Right atrium auricular region (tissue), 2 donors: ENCODE results near the gene YRDC. TPM values are rescaled to one million over a fixed set of nuclear protein-coding genes. Genes with fewer than 3 reads are reported as not detected.

Experiments used
- DNase-seq: peaks from one replicate; pipeline ENCODE4 v3.0.0-alpha.2; 2019; ENCODE audit warnings: low spot score
- H3K27ac ChIP-seq, 2 donors: fragments of 200-600 bp; sonication (generic); 1 replicate in 1 of 2; 2 replicates in 1 of 2; pipeline ENCODE4 v1.5.1; 2016 to 2019
- H3K27me3 ChIP-seq, 2 donors: fragments of 200-600 bp; sonication (generic); one replicate each; pipeline versions ENCODE4 v1.5.1 to v1.6.0; 2017 to 2019
- H3K36me3 ChIP-seq: fragments of 200-600 bp; sonication (generic); one replicate; pipeline ENCODE4 v1.5.1; 2016
- H3K4me1 ChIP-seq, 2 donors: fragments of 200-600 bp; sonication (generic); one replicate each; pipeline versions ENCODE4 v1.5.1 to v1.6.0; 2017 to 2019
- H3K4me3 ChIP-seq, 2 donors: fragments of 200-600 bp; sonication (generic); 1 replicate in 1 of 2; 2 replicates in 1 of 2; pipeline ENCODE4 v1.5.1; 2017 to 2019; ENCODE audit warnings: mild to moderate bottlenecking in 1 of 2, moderate library complexity in 1 of 2
- H3K9me3 ChIP-seq, 2 donors: fragments of 200-600 bp; sonication (generic); one replicate each; pipeline ENCODE4 v1.5.1; 2019
- total RNA-seq, 2 donors: library from RNA; depleted of rRNA; stranded (reverse); fragments of >200 nt; gene quantifications; one replicate each; pipeline ENCODE4 v1.1.0, GENCODE V29; 2016
- TF ChIP-seq, protein P1 (sequence below), 2 donors: fragments of 200-600 bp; sonication (generic); IDR thresholded peaks; one replicate each; pipeline ENCODE4 v1.5.1; 2019; ENCODE audit warnings: antibody characterized with exemption in 2 of 2

Gene YRDC
- total RNA-seq, 2 donors from 2014 or later, result 6.1 to 8.6 TPM

DNA sequence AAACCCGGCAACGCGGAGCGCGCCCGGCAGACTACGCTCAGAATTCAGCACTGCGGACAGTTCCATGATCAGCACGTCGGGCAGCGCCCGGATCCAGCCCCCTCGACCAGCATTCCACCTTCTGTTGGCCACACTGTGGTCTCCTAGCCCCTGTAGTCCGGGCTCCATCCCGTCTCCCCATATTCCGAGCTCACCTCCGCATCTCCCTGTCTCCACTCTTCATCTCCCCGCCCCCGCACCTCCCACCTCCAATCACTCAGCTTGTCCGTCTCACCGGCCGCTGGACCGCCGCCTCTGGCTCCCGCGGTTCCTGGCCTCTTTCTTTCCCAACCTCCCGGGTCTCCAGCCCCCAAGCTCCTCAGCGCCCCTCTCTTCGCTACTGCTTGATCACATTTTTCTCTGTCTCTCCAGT, 43.6 kb downstream of the YRDC start:
- peaks cover 3 to 27% of the 10 kb centered on the region in 2 donors for H3K27me3 ChIP-seq
- DNase-seq, result no peak

DNA sequence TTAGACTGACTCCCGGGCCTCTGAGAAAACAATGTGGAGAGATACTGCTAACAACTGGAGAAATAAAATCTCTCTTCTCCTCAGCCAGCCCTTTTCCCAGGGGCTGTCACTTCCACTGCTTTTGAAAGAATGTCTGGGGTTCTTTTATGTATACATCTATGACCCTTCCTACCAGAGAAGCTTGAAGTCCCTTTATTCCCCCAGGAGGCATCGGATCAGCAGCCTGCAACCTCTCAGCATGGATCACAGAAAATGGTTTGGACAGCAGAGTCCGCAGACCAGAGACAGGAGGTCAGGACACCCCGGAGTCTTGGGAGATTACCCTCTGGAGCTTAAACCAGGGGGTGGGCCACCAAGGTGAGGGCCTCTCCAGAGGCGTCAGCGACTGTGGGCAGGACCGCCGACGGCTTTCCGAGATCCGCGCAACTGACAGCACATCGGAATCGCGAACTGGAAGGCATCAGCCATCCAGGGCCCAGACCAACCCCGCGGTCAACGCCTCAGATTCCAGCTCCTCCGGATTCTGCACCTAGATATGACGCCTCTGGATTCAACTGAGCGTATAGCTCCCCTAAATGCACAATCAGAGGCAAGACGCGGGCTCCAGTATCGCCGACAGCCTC, 44.1 kb downstream of the YRDC start:
- peaks cover 0 to 4% of the 10 kb centered on the region in 2 donors for H3K4me1 ChIP-seq
- no peak for DNase-seq
- H3K4me3 ChIP-seq, result no peak overlapping the region
- H3K36me3 ChIP-seq, result no peaks in the 10 kb centered on the region
- TF ChIP-seq, protein P1, sequence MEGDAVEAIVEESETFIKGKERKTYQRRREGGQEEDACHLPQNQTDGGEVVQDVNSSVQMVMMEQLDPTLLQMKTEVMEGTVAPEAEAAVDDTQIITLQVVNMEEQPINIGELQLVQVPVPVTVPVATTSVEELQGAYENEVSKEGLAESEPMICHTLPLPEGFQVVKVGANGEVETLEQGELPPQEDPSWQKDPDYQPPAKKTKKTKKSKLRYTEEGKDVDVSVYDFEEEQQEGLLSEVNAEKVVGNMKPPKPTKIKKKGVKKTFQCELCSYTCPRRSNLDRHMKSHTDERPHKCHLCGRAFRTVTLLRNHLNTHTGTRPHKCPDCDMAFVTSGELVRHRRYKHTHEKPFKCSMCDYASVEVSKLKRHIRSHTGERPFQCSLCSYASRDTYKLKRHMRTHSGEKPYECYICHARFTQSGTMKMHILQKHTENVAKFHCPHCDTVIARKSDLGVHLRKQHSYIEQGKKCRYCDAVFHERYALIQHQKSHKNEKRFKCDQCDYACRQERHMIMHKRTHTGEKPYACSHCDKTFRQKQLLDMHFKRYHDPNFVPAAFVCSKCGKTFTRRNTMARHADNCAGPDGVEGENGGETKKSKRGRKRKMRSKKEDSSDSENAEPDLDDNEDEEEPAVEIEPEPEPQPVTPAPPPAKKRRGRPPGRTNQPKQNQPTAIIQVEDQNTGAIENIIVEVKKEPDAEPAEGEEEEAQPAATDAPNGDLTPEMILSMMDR (IDR thresholded peaks at IDR 0.05), result no peak
- H3K27me3 ChIP-seq, result peaks cover 3 to 27% of the 10 kb centered on the region in 2 donors
- no peak overlapping the region for H3K27ac ChIP-seq
- H3K9me3 ChIP-seq, result no peaks in the 10 kb centered on the region

More for the DNA sequence above, 43.6 kb downstream of the YRDC start:
- peaks cover 0 to 4% of the 10 kb centered on the region in 2 donors for H3K4me1 ChIP-seq
- H3K9me3 ChIP-seq, result no peaks in the 10 kb centered on the region
- H3K27ac ChIP-seq, result no peak overlapping the region
- H3K4me3 ChIP-seq, result no peak overlapping the region
- no peaks in the 10 kb centered on the region for H3K36me3 ChIP-seq
- TF ChIP-seq, protein P1 (IDR thresholded peaks at IDR 0.05), result no peak

DNA sequence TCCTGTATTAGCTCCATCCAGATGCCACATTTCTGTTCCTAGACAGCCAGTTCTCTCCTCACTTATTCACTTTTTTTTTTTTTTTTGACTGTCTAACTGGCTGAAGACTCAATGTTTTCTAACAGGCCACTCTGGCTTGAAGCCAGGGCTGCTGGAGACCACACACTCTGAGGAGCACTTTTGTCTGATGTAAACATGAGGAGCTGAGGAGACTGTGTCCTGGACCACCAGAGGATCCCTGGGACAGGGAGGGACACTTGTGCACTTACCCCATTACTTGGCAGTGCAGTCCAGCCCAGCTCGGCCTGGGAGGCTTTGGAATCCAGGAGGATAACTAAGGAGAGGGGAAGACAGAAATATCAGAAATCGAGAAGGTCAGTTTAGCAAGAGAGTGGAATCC, 45.5 kb downstream of the YRDC start:
- Histone ChIP-seq H3K9me3 (no peaks in the 10 kb centered on the region), H3K36me3 (no peaks in the 10 kb centered on the region), H3K4me1 (peaks cover 0 to 4% of the 10 kb centered on the region in 2 donors), H3K27me3 (peaks cover 3 to 27% of the 10 kb centered on the region in 2 donors), H3K4me3 (no peak overlapping the region), H3K27ac (no peak overlapping the region)
- TF ChIP-seq, protein P1 (IDR thresholded peaks at IDR 0.05), result no peak
- DNase-seq, result no peak

DNA sequence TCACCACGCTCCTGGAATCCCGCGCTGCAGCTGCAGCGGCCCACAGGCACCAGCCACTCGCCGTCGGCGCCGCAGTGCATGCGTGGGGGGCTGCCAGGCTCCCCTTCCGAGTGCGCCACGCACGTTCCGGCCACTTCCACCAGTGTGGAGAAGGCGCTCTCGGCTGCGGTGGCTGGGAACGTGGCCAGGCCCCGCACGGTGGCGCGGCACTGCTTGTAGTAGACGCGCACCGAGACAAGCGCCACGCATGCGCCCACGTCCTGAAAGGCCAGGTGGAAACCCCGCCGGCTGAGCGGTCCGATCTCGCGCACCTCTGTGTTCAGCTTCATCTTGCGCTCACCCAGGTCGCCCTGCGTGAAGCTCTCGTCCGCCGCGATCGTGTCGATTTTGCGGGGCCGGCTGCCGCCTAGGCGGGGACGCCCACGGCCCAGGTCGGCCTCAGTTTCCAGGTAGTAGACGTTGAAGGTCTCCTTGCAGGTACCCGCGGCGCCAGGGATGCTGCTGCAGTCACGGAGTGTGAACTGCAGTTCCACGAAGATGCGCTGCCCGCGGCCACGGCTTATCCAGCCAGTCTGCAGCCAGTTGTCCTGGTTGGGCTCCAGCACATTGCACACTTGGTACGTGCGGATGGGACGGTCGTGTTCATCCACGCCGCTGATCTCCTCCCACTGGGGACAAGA, 46.5 kb downstream of the YRDC start:
- H3K4me3 ChIP-seq, result no peak overlapping the region
- no peak overlapping the region for H3K27ac ChIP-seq
- no peak for DNase-seq
- H3K4me1 ChIP-seq, result peaks cover 0 to 4% of the 10 kb centered on the region in 2 donors
- H3K9me3 ChIP-seq, result no peaks in the 10 kb centered on the region
- H3K27me3 ChIP-seq, result peaks cover 3 to 25% of the 10 kb centered on the region in 2 donors
- TF ChIP-seq, protein P1 (IDR thresholded peaks at IDR 0.05), result no peak
- H3K36me3 ChIP-seq, result no peaks in the 10 kb centered on the region

DNA sequence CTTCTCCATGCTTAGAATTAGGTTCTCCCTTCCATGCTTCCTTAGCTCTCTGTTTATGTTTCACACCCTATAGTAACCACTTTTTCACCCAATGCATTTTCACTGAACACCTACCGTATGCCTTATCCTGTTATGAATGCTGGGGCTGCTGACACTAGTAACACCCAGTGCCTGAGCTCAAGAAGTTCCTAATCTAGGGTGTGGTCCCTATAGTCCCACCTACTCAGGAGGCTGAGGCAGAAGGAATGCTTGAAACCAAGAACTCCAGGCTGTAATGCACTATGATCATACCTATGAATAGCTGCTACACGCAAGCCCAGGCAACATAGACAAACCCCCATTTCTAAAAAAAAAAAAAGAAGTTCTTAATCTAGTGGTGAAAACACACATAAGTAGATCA, 48.6 kb downstream of the YRDC start:
- peaks cover 0 to 6% of the 10 kb centered on the region in 2 donors for H3K27me3 ChIP-seq

More for the DNA sequence above, 48.6 kb downstream of the YRDC start:
- no peak overlapping the region for H3K27ac ChIP-seq
- TF ChIP-seq, protein P1 (IDR thresholded peaks at IDR 0.05), result no peak
- no peak for DNase-seq
- no peaks in the 10 kb centered on the region for H3K36me3 ChIP-seq
- H3K9me3 ChIP-seq, result no peaks in the 10 kb centered on the region
- H3K4me3 ChIP-seq, result no peak overlapping the region
- H3K4me1 ChIP-seq, result no peaks in the 10 kb centered on the region
